GM21825 (cell line): ENCODE results near the gene PDIA5.

ENCODE experiments used
- ATAC-seq: cut with Tn5 transposase; IDR thresholded peaks from one replicate; pipeline ENCODE4 v1.9.1; 2021; ENCODE audit warnings: mild to moderate bottlenecking, moderate library complexity; ENCODE audit not compliant: unreplicated experiment

The PDIA5 gene

GRCh38 chr3:123113889-123114450 lies 47.1 kb downstream of the PDIA5 start:
- ATAC-seq: no peak

DNA sequence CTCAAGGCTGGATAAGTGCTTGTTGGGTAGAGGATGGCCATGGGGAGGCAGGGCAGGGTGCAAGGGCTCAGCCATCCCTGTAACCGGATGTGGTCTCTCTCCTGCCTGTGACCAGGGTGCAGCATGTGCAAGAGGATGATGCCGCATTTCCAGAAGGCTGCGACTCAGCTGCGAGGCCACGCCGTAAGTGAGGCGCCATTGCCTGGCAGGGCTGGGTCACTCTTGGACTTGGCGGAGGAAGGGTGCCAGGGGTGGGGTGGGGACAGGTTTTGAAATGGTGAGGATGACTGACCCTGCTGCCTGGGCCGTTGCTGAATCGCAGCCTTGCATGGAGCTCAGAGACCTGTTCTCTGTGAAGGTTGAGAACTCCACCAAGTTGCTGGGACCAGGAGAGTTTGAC lies 49.3 kb downstream of the PDIA5 start:
- no peak for ATAC-seq

GRCh38 chr3:123119388-123119787 lies 52.6 kb downstream of the PDIA5 start:
- ATAC-seq: no peak

DNA sequence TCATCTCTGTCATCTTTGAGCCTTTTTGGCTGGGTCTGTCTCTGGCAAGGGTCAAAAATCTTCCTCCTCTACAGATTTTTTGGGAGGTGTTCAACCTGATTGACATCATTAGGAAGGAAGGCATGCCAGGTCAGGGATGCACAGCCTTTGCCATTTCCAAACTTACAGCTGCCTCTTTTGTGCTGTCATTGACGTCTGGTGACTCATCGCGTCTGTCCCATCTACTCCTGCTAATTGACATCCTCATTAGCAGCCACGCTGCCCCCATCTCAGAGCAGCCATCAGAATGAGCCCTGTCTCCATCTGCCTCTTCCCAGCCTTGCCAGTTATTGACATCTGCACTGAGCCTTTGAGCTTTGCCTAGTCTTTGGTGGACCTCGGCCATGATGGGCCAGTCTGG lies 53.0 kb downstream of the PDIA5 start:
- no peak for ATAC-seq

DNA sequence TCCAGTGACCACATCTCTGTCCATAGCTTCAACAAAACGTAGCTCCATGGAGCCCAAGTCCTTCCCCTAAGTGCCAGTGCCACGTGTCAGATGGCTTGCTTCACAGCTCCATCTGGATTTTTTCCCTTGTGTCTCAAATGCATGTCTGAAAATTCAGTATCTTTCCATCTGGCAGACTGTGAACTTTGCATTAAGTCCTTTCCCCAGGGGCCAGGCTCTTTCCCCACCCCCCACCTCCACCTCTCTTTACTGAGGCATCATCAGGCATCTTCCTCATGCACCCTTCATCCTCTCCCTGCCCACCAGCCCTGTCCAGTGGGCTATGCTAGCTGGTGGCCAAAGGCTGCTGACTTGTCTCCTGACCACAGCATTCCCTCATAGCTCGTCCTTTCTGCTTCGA lies 53.7 kb downstream of the PDIA5 start:
- ATAC-seq: no peak

DNA sequence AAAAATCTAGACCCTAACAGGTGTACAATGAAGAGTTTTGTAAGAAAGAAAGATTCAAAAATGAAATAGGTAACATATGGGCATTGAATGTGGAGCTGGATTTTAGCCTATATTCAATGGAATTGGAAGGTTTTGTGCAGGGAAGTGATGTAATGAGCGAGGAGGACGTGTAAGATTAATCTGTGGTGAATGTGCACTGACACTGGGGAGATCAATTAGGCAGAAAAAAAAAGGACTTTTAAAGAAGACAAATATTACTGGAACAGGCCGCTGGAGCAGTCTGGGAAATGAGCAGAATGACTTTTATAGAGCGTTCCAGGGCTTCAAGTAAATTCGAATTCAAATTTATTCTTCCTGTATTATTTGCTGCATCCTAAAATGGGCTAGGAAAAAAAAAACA lies 55.2 kb downstream of the PDIA5 start:
- ATAC-seq: no peak

DNA sequence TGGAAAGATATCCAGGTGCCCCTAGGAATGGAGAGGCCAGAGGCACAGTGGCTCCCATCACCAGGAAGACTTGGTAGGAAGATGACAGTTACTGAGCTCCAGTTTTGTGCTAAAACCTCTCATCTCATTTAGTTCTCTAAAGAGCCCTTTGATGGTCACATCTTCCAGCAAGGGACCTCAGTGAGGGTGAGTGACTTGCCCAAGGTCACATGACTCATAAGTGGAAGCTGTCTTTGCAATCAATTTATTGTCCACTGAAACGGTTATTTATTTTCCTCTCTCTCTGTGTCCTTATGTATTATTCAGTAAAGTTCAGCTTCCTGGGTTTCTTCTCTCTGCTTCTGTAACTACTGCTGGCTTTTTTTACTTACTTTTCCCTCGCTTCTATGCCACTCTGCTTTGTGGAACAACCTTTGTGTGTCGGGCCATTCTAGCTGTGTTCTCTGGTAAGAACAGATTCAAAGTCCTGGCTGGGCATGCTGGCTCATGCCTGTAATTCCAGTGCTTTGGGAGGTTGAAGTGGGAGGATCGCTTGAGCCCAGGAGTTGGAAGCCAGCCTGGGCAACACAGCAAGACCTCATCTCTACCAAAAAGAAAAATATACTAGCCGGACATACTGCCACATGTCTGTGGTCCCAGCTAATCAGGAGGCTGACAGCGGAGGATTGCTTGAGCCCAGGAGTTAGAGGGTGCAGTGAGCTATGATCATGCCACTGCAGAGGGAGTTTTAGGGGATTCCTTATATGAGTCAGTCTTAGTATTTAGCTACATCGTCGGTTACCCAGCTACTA lies 55.9 kb downstream of the PDIA5 start:
- ATAC-seq: no peak

GRCh38 chr3:123123716-123124616 lies 57.1 kb downstream of the PDIA5 start:
- no peak for ATAC-seq

GRCh38 chr3:123124971-123125370 lies 58.1 kb downstream of the PDIA5 start:
- no peak for ATAC-seq

DNA sequence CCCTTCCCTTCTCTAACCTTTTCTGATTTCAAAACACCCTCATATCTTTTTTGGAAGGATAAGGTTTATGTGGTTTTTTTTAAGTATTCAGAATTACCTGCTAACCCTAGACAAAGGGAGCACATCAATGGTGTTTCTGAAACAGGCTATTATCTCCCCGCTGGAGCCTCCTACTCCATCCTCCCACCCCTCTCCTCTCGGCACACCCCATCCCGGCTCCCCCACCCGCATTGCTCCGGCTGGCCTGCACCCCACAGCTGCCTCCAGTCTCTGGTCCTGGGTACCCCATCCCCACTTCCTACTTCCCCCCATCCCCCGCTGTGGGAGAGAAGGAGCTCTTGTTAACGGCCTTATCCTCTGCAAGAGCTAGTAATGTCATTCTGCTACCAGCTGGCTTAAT lies 59.2 kb downstream of the PDIA5 start:
- no peak for ATAC-seq

- no peak for ATAC-seq
These were observed 59.8 kb downstream of the PDIA5 start for GRCh38 chr3:123126653-123127052.

- ATAC-seq: no peak
These were observed 62.3 kb downstream of the PDIA5 start for GRCh38 chr3:123129092-123129491.

- ATAC-seq: no peak
These were observed 62.7 kb downstream of the PDIA5 start for GRCh38 chr3:123129532-123129931.

GRCh38 chr3:123130079-123130750 lies 63.4 kb downstream of the PDIA5 start:
- no peak for ATAC-seq

DNA sequence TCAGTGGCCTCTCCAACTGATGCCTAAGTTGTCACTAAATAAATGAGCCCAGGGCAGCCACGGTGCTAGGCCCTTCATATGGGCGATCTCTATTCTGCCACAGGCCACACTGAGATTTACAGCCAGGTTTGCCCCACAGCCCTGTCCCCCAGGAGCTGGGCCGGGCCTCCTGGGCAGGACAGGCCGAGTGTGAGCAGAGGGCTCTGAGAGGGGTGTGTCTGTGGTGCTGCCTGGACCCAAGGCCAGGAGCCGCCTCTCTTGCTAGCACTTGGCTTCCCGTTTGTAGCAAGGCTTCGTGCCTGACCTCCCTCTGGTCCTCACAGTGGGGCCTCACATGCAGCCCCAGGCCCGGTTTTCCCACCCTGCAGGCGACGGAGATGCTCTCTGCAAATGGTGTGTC lies 67.8 kb downstream of the PDIA5 start:
- ATAC-seq: no peak

- no peak for ATAC-seq
These were observed 70.2 kb downstream of the PDIA5 start for GRCh38 chr3:123137001-123137400.

DNA sequence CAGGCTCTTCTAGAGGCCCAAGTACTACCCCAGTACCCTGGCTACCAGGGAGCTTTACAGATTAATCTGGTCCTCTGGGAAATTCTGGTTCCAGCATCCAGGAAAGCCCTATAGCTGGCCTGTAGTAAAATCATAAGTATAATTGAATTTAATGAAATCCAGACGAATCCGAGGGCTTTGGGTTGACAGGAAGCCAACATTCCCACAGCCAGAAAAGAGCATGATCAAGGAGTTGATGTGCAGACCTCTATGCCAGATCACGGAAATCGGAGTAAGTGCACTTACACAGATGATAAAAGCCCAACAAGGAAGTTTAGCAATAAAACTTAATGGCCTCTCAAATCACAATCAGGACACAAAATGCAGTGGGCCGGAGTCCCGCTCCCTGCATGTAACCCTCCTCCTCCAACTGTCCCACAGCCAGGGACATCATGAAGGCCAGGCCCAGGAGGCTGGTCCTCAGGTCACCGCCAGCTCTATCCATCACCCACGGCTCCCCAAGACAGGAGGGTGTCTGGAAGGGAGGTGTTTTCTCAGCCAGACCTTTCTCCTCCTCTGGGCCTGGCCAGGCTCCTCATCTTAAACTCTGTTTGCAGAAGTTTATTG lies 72.1 kb downstream of the PDIA5 start:
- no peak for ATAC-seq

DNA sequence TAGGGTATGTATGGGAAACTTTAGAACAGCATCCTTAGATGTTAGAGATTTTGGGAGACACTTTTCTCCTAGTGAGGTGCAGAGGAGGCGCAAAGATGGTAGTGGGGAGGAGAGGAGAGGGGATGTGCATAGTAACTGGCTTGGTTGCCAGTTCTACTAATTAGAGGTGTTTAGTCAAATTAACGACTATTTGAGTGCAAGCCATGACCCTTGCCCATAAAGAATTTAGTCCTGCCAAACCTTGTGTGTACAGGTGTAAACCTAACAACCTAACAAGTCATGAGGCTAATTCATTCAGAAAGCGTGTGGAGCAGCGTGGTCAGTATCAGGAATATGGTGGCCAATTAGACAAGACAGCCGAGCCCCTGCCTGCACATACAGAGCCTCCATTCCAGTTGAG lies 72.7 kb downstream of the PDIA5 start:
- ATAC-seq: no peak

DNA sequence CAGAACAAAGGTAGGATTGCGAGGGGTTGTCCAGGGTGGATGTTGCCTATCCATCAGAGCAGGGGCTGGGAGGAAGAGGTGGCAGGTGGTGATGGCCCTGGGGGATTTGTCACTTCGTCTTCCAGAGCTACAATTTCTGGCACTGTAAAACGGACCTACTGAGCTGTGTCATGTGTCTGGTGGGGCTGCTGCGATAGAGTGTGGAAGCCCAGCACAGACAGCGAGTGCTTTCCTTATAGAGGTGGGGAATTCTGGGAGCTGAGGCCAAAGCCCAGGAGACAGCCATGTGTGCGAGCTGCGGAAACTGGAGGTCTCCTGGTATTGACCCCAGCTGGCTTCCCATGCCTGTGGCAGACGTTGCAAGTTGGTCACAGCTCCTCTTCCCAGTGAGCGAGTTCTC lies 73.7 kb downstream of the PDIA5 start:
- no peak for ATAC-seq

- ATAC-seq: no peak
These were observed 74.5 kb downstream of the PDIA5 start for GRCh38 chr3:123141276-123141675.
